NCI-H187 treated with DMSO at 0.1 percent for 48 hours (cell line): Measurements from ENCODE around the gene PCDHB15.
"Not testable (repeated sequence)": the region's sequence is repeated elsewhere in the genome, so short reads cannot be mapped to it uniquely, and the experiment has no call there.

ENCODE experiments used
- DNase-seq: peaks from one replicate; lab custom pipeline; 2025; lab: John Stamatoyannopoulos, UW

Gene PCDHB15

GRCh38 chr5:141247434-141247833 is 2.2 kb downstream of the PCDHB15 start:
- not testable (repeated sequence) for DNase-seq

- no peak for DNase-seq
Observed at GRCh38 chr5:141250576-141250975, 5.4 kb downstream of the PCDHB15 start.

GRCh38 chr5:141258464-141258863 is 13.3 kb downstream of the PCDHB15 start:
- DNase-seq: no peak

- no peak for DNase-seq
Observed at GRCh38 chr5:141258948-141259347, 13.8 kb downstream of the PCDHB15 start.

GRCh38 chr5:141260458-141261237 is 15.5 kb downstream of the PCDHB15 start:
- no peak for DNase-seq

- no peak for DNase-seq
Observed at GRCh38 chr5:141261238-141261546, 16.0 kb downstream of the PCDHB15 start.

- no peak for DNase-seq
Observed at GRCh38 chr5:141269195-141269594, 24.0 kb downstream of the PCDHB15 start.

- no peak for DNase-seq
Observed at GRCh38 chr5:141272906-141273305, 27.7 kb downstream of the PCDHB15 start.

- DNase-seq: no peak
Observed at GRCh38 chr5:141298376-141298775, 53.2 kb downstream of the PCDHB15 start.
